ENCODE data around the gene MANBA. TPM values are rescaled to one million over a fixed set of nuclear protein-coding genes. Genes with fewer than 3 reads are reported as not detected.

MANBA gene
- total RNA-seq, 6 experiments from 2014 or later = 11.3 to 18.2 (median 13.9) TPM

DNA sequence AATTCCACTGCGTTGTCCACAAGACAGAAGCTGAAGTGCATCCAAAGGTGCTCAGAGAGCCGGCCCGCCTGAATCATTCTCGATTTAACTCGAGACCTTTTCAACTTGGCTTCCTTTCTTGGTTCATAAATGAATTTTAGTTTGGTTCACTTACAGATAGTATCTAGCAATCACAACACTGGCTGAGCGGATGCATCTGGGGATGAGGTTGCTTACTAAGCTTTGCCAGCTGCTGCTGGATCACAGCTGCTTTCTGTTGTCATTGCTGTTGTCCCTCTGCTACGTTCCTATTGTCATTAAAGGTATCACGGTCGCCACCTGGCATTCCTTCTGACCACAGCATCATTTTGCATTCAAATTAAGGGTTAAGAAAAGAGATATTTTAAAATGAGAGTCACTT, 144.1 kb downstream of the MANBA start:
- TF ChIP-seq, protein P1, sequence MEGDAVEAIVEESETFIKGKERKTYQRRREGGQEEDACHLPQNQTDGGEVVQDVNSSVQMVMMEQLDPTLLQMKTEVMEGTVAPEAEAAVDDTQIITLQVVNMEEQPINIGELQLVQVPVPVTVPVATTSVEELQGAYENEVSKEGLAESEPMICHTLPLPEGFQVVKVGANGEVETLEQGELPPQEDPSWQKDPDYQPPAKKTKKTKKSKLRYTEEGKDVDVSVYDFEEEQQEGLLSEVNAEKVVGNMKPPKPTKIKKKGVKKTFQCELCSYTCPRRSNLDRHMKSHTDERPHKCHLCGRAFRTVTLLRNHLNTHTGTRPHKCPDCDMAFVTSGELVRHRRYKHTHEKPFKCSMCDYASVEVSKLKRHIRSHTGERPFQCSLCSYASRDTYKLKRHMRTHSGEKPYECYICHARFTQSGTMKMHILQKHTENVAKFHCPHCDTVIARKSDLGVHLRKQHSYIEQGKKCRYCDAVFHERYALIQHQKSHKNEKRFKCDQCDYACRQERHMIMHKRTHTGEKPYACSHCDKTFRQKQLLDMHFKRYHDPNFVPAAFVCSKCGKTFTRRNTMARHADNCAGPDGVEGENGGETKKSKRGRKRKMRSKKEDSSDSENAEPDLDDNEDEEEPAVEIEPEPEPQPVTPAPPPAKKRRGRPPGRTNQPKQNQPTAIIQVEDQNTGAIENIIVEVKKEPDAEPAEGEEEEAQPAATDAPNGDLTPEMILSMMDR (IDR thresholded peaks at IDR 0.05) = no peak
- no peak for TF ChIP-seq POLR2A (IDR thresholded peaks at IDR 0.05)
- Histone ChIP-seq H3K9me3 (no peaks in the 10 kb centered on the region), H3K4me1 (peaks cover 0 to 5% (median 2%) of the 10 kb centered on the region in 4 donors), H3K27me3 (no peaks in the 10 kb centered on the region), H3K36me3 (peaks cover 4 to 45% (median 17%) of the 10 kb centered on the region in 4 donors), H3K27ac (no peak overlapping the region), H3K4me3 (no peak overlapping the region)
- DNase-seq = no peak
- no peak for ATAC-seq
- WGBS (ENCODE audit: insufficient coverage, low coverage, low lambda C conversion rate, missing lambda C conversion rate) = 69% methylated on average over 8 of the region's 9 CpGs
- intact Hi-C loops (cut with DNase I) = loop anchor here in 1 of 2 donors (10.0 kb wide), 1 partner anchor 388 kb away; no protein-coding TSS in a partner anchor

DNA sequence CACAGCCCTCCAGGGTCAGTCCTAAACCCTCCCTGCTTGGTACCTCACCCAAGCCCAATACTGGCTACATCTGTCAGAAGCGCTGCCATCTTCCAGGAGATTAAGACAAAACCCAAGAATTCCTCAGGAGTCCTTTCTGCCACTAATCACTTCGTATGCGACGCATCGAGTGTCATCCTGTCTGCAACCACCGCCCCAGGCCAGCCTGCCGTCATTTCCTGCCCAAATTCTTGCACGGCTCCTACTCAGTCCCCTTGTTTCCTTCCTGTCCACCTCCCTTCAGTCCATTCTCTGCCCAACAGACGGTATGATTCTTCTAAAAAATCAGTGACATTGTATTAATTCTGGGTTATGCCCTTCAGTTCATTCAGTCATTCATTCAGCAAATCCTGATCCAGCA, 146.0 kb downstream of the MANBA start:
- Histone ChIP-seq H3K4me3 (no peak overlapping the region), H3K36me3 (peaks cover 12 to 63% (median 28%) of the 10 kb centered on the region in 4 donors), H3K27me3 (no peaks in the 10 kb centered on the region), H3K4me1 (no peaks in the 10 kb centered on the region), H3K27ac (peak overlapping the region in 1 of 3 donors; percentile 31), H3K9me3 (no peaks in the 10 kb centered on the region)
- TF ChIP-seq POLR2A (IDR thresholded peaks at IDR 0.05) = no peak
- TF ChIP-seq, protein P1 (IDR thresholded peaks at IDR 0.05) = no peak
- intact Hi-C loops (cut with DNase I) = loop anchor here in 1 of 2 donors (10.0 kb wide), 1 partner anchor 390 kb away; no protein-coding TSS in a partner anchor
- ATAC-seq (peak; percentile 50 to 60 (median 53)), DNase-seq (no peak)
- WGBS (ENCODE audit: insufficient coverage, low coverage, low lambda C conversion rate, missing lambda C conversion rate) = 57% methylated on average over 8 of the region's 9 CpGs

- intact Hi-C loops (cut with DNase I) = loop anchor here in 1 of 2 donors (10.0 kb wide), 1 partner anchor 392 kb away; no protein-coding TSS in a partner anchor
- WGBS (ENCODE audit: insufficient coverage, low coverage, low lambda C conversion rate, missing lambda C conversion rate) = 43% methylated on average over 11 of the region's 11 CpGs
- Histone ChIP-seq H3K4me1 (no peaks in the 10 kb centered on the region), H3K27ac (peak overlapping the region in 1 of 3 donors; percentile 49), H3K9me3 (no peaks in the 10 kb centered on the region), H3K36me3 (peaks cover 12 to 82% (median 30%) of the 10 kb centered on the region in 4 donors), H3K4me3 (no peak overlapping the region), H3K27me3 (no peaks in the 10 kb centered on the region)
- no peak for DNase-seq
- no peak for TF ChIP-seq POLR2A (IDR thresholded peaks at IDR 0.05)
- TF ChIP-seq, protein P1 (IDR thresholded peaks at IDR 0.05) = no peak
- peak; percentile 55 to 72 (median 62) for ATAC-seq
Measured at GRCh38 chr4:102612824-102613366, 147.9 kb downstream of the MANBA start.

GRCh38 chr4:102612210-102612609, 148.6 kb downstream of the MANBA start:
- Histone ChIP-seq H3K27ac (peak overlapping the region in 1 of 3 donors; percentile 49), H3K4me3 (no peak overlapping the region), H3K9me3 (no peaks in the 10 kb centered on the region), H3K4me1 (no peaks in the 10 kb centered on the region), H3K36me3 (peaks cover 12 to 89% (median 34%) of the 10 kb centered on the region in 4 donors), H3K27me3 (no peaks in the 10 kb centered on the region)
- intact Hi-C loops (cut with DNase I) = loop anchor here in 1 of 2 donors (10.0 kb wide), 1 partner anchor 393 kb away; no protein-coding TSS in a partner anchor
- DNase-seq (no peak), ATAC-seq (no peak)
- 85% methylated on average over 2 of the region's 2 CpGs for WGBS (ENCODE audit: insufficient coverage, low coverage, low lambda C conversion rate, missing lambda C conversion rate)
- no peak for TF ChIP-seq POLR2A (IDR thresholded peaks at IDR 0.05)
- TF ChIP-seq, protein P1 (IDR thresholded peaks at IDR 0.05) = no peak
